Sigmoid colon (tissue), 4 donors: ENCODE results near the gene NAALADL2.

ENCODE experiments used
- CTCF ChIP-seq, 4 experiments: fragments of 450-650 bp in 3 of 4; fragments of 200-600 bp in 1 of 4; IDR thresholded peaks; one replicate each; pipeline ENCODE4 v1.5.1; 2016 to 2019; ENCODE audit warnings: antibody characterized with exemption in 4 of 4, mild to moderate bottlenecking in 3 of 4, moderate library complexity in 2 of 4
- EP300 ChIP-seq, 4 donors: sonication (generic); formaldehyde crosslinking; IDR thresholded peaks; one replicate each; pipeline ENCODE4 v1.6.1; 2017; ENCODE audit warnings: antibody characterized with exemption in 4 of 4
- POLR2A ChIP-seq, 2 donors: fragments of 450-650 bp; IDR thresholded peaks; one replicate each; pipeline ENCODE4 v1.6.1; 2016; ENCODE audit warnings: antibody characterized with exemption in 2 of 2, mild to moderate bottlenecking in 2 of 2, moderate library complexity in 2 of 2
- POLR2AphosphoS5 ChIP-seq, 4 donors: sonication (generic); formaldehyde crosslinking; IDR thresholded peaks; one replicate each; pipeline ENCODE4 v1.6.1; 2017; ENCODE audit warnings: antibody characterized with exemption in 4 of 4

GRCh38 chr3:175475765-175476164 lies 616.6 kb downstream of the NAALADL2 start:
- TF ChIP-seq CTCF (IDR thresholded peaks at IDR 0.05) = no peak
- no peak for TF ChIP-seq POLR2A (IDR thresholded peaks at IDR 0.05)
- no peak for TF ChIP-seq POLR2AphosphoS5 (IDR thresholded peaks at IDR 0.05)
- TF ChIP-seq EP300 (IDR thresholded peaks at IDR 0.05) = no peak
